ENCODE measurements around the gene MED20. TPM values are rescaled to one million over a fixed set of nuclear protein-coding genes. Genes with fewer than 3 reads are reported as not detected.
A peak's percentile ranks its signal among the peaks of the same experiment; 100 is the strongest.

The MED20 gene
- polyA plus RNA-seq, 10 donors: 17.2 to 20.5 (median 18.1) TPM

DNA sequence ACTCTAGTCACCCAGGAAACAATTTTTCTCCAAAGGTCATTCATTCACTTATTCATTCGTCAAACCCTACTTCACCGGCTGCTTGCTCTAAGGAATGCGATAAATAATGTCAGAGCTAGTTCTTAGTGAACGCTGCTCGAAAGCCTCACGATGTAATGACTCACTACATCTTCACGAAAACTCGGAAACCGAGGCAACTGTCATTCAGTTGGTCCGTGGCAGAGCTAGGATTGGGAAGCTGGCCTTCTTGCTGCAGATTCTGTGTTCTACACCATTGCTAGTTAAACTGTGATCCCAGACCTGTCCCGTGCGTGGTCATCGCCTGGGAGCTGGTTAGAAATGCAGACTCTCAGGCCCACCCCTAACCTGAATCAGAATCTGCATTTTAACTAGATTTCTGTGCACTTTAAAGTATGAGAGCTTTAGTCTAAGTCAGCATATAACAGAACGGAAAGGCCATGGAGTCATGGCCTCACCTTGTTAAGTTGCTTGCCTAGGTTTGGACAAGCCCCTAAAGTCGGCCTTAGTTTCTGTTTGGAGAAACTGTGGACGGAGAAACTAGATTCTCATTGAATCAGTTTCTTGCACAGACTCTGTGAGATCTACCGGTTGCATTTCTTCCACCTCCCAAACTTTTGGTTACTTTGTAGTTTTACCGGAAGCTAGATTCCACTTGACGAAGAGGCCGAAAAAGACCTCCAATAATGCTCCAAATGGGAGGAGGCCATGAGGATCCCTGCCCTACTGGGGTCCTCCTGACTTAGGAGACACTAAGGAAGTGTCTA, 21.3 kb upstream of the MED20 start:
- no peak for DNase-seq

DNA sequence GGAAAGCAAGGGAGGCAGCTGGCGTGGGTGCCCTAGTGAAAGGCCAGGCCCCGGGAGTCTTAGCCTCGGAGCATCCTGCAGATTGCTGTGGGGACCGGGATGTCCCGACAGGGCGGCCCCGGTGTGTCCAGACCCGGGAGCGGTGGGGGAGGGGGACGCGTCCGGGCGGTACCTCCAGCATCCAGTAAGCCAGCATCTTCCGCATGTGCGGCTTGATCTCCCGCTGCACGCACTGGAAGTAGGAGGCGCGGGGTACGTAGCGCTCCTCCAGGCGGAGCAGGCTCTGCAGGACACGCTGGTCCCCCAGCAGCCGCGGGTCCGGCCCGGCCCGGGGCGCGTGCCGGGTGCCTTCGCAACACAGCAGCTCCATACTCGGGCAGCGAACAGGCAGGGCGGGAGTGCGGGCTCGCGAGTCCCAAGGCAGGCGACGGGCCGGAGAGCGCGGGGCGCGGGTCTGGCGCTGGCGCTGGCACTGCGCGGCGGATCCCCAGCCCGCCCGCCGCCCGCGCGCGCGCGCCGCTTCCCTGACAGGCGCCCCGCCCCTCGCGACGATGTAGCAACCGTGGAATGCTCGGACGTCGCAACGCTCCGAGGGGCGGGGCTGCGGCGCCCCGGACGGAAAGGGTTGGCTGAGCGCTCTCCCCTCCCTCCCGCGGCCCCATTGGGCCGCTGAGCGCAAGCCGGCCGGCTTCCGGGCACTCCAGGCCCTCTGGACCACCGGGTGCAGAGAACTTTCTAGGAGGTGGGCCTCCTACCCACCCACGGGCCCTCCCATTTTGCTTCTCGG, 20.5 kb upstream of the MED20 start, which contains the start of gene CCND3:
CCND3 (minus strand) TSS at position 529 of the 787 bp plus-strand sequence; CDS start at position 370, 159 bp downstream.
- peak; percentile 92 to 96 (median 94) for DNase-seq

DNA sequence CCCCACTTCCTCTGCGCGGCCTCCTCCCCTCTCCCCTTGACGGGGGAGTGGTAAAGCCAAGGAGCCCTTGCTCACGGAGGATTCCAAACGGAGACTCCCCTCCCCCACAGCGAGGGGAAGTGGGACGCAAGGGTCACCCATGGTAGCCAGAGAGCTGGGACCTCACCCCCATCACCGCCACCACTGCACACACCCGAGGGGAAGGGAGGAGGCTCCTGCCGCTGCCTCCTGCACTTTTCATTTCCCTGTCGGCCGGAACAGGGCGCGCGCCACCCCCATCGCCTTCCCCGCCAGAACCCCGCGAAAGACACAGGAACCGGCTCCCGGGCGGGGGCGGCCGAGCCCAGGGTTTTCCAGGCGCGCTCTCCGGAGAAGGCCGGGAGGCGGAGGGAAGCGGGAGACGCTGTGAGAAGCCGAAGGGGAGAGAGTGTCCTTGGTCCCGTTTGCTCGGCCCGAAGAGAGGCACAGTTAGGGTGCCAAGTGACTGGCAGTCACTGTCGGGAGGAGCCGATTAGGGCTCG, 19.9 kb upstream of the MED20 start:
- DNase-seq: peak in 2 of 3 donors; percentile 40 to 81

GRCh38 chr6:41939848-41940758, 19.2 kb upstream of the MED20 start:
- DNase-seq: peak in 1 of 3 donors; percentile 56

DNA sequence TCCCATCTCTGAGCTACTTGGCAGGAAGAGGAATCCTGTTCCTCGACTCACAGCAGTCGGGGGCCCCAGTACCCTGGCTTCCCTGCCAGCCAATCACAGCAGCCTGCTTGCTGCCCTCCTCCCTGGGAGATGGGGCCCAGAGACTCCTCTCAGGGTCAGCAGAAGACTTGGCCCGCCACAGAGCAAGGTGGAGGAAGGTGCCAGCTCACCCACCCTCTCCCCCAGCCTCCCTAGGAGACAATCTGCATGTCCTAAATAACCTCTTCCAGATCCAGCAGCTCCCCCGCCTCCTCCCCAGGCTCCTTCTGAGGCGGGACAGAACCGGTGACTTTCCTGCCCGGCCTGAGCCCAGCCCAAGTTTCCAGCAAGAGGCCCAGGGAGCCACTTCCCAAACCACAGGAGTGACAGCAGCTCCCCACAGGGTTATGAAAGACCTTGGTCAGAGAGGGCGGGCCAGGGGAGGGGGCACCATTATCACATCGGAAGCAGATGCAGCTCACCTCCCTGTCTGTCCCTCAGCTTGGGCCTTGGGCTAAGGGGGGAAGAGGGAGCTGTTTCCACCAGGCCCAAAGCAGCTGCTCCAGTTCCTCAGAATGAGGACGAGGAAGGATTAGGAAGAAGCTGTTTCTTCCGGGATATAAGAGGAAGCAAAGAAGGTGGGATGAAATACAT, 18.4 kb upstream of the MED20 start:
- peak in 2 of 3 donors; percentile 44 to 81 for DNase-seq

DNA sequence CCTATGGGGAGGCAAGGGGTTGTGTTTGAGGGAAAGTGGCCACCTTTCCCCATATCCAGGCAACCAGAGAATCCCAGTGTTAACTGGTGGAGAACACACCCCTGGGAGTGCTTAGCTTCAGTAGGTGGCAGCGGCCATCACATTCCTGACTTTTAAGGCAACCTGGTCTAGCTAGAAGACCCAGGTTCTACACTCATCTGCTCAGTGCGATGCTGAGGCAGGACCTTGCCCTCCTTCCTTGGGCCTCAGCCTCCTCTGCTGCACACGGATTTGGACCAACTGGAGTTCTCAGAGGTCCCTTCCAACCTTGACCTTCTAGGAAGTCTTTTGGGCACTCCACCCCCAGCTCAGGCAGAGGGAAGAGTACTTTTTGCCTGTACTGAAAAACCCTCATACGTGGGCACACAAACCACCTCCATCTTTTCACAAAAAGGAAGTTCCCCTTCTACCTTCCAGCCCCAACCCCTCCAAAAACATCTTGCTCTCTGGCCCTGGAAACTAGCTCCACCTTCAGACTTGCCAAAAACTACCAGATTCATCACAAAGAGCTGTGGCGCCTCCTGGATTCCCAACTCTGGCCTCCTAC, 17.7 kb upstream of the MED20 start:
- no peak for DNase-seq

DNA sequence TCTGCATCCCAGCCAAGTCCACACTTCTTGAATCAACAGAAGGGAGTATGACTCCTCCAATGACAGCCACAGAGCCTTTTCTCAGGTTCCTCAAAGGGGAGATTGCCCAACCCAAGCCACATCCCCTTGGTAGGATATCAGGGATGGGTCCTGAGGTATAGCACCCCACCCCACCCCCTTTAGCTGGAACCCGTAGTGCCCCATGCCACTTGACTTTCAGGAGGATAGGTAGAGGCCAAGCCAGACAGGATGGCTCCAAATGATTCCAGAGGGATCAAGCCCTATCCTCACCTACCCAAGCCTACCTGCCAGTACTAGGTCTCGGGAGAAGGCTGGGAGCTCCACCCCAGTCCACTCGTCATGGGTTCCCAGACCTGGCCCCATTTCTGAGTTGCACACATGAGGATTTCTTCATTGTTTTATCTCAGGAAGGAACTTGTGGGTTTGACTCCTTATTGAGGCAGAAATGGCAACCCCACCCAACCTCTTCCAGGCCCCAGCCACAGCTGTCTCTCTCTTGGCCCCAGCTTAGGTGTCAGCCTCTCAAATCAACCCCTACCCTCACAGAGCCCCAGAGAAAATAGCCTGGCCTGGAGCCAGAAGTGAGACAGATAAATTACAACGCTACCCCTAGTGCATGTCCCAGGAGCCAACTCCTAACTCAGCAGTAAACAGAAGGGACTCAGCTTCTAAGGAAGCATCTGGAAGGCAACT, 17.1 kb upstream of the MED20 start:
- DNase-seq: peak; percentile 35 to 56 (median 40)

GRCh38 chr6:41937472-41937860, 16.5 kb upstream of the MED20 start:
- no peak for DNase-seq

- DNase-seq: peak; percentile 61 to 81 (median 70)
Measured at GRCh38 chr6:41936073-41936837, 15.3 kb upstream of the MED20 start.

DNA sequence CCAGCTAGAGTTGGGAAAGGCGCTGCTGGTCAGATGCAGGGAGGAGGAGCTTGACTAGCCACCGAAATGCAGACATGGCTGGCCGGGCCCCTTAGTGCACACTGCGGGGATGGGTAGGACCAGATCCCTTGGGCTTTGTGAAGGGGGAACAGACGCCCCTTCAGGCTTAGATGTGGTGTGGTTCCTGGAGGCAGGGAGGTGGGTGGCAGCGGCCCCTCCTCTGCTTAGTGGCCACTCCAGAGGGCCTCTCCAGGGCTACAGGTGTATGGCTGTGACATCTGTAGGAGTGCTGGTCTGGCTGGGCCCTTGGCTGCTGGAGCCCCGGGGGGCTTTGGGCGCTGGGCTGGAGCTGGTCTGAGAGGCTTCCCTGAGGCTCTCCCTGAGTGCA, 14.7 kb upstream of the MED20 start:
- DNase-seq: no peak

DNA sequence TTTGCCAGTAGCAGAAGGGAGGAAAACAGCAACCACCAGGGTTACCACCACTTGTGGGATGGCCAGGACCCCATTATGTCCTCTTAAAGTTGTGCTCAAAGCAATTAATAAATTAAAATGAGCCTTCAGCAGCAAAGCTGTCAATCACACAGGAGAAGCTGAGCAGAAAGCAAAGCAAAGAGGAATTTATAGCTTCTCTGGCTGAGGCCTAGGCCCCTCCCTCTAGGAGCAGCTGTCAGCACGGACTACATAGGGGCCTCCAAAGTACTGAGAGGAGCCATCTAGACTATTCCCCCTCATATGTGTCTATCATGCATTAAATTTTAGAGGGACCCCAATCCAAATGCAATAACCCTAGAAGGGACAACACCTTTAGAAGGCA, 14.2 kb upstream of the MED20 start:
- DNase-seq: no peak

GRCh38 chr6:41934278-41935192, 13.6 kb upstream of the MED20 start:
- DNase-seq: no peak

DNA sequence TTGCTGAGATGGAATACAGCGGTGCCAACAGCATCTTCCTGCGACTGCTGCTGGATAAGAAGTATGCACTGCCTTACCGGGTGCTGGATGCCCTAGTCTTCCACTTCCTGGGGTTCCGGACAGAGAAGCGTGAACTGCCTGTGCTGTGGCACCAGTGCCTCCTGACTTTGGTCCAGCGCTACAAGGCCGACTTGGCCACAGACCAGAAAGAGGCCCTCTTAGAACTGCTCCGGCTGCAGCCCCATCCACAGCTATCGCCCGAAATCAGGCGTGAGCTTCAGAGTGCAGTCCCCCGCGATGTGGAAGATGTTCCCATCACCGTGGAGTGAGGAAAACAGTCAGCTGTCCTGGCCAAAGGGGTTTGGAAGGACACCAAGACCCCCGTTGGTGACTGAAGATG, 11.4 kb upstream of the MED20 start:
- DNase-seq: no peak

GRCh38 chr6:41931792-41932191, 10.9 kb upstream of the MED20 start:
- DNase-seq: no peak

GRCh38 chr6:41929924-41930323, 9.0 kb upstream of the MED20 start:
- no peak for DNase-seq

GRCh38 chr6:41927253-41927652, 6.3 kb upstream of the MED20 start:
- DNase-seq: no peak

DNA sequence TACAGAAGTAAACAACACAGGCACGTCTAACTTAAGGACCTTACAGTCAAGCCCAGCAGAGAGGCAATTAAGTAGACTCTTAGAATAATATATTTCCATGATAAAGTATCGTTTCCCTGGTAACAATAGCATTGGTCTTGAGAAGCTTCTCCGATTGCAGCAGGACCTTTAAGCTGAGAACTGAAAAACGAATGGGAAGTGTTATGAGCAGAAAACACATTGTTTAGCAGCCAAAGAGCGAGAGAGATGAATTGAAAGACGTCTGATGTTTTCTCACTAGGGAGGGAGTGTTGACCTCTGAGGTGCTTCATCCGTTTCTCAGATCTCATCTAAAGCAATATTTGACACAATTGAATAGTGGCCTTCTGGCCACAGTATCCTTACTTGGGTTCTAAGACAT, 1.2 kb upstream of the MED20 start:
- no peak for DNase-seq

GRCh38 chr6:41921712-41921998, 716 bp upstream of the MED20 start:
- no peak for DNase-seq

Data from muscle of back (tissue), 11 donors.